Measurements from ENCODE around the gene ZBED4.

ZBED4 gene

GRCh38 chr22:49927483-49928184, 74.0 kb downstream of the ZBED4 start:
- Histone ChIP-seq H3K4me2 (ENCODE audit: low read length) (no peak overlapping the region), H3K36me3 (ENCODE audit: insufficient read depth, low read length) (peaks cover 4% of the 10 kb centered on the region; the same call in 1 of the 2 replicates), H3F3A (ENCODE audit: insufficient read depth, low read length) (peaks cover 10% of the 10 kb centered on the region), H3K27ac (ENCODE audit: low read depth, low read length, poor library complexity, severe bottlenecking) (peak overlapping the region; percentile 35), H3K9me2 (ENCODE audit: low read depth, low read length) (no peaks in the 10 kb centered on the region), H3K4me1 (ENCODE audit: insufficient read depth, low read length, severe bottlenecking) (peaks cover 62% of the 10 kb centered on the region), H4K20me1 (ENCODE audit: insufficient read depth, low read length) (no peaks in the 10 kb centered on the region), H3K4me3 (ENCODE audit: low read depth, low read length, poor library complexity, severe bottlenecking) (no peak overlapping the region), H2AFZ (ENCODE audit: low read length) (no peak overlapping the region), H3K27me3 (ENCODE audit: insufficient read depth, low read length) (no peaks in the 10 kb centered on the region), H3K9ac (ENCODE audit: low read length) (no peak overlapping the region), H3K79me2 (ENCODE audit: insufficient read depth, low read length) (no peaks in the 10 kb centered on the region), H3K9me3 (ENCODE audit: low read length) (no peaks in the 10 kb centered on the region)
- TF ChIP-seq CTCF (IDR thresholded peaks at IDR 0.05; ENCODE audit: low read length): no peak
- no peak for TF ChIP-seq EZH2 (IDR thresholded peaks at IDR 0.05; ENCODE audit: borderline replicate concordance, low read length)

GRCh38 chr22:49928185-49928495, 74.5 kb downstream of the ZBED4 start:
- H3K4me1 ChIP-seq (ENCODE audit: insufficient read depth, low read length, severe bottlenecking): peaks cover 58% of the 10 kb centered on the region
- peaks cover 10% of the 10 kb centered on the region for H3F3A ChIP-seq (ENCODE audit: insufficient read depth, low read length)
- TF ChIP-seq EZH2 (IDR thresholded peaks at IDR 0.05; ENCODE audit: borderline replicate concordance, low read length): no peak
- H3K79me2 ChIP-seq (ENCODE audit: insufficient read depth, low read length): no peaks in the 10 kb centered on the region
- H2AFZ ChIP-seq (ENCODE audit: low read length): no peak overlapping the region
- no peak overlapping the region for H3K4me3 ChIP-seq (ENCODE audit: low read depth, low read length, poor library complexity, severe bottlenecking)
- H3K9me2 ChIP-seq (ENCODE audit: low read depth, low read length): no peaks in the 10 kb centered on the region
- peaks cover 4% of the 10 kb centered on the region; the same call in 1 of the 2 replicates for H3K36me3 ChIP-seq (ENCODE audit: insufficient read depth, low read length)
- no peaks in the 10 kb centered on the region for H3K27me3 ChIP-seq (ENCODE audit: insufficient read depth, low read length)
- H3K4me2 ChIP-seq (ENCODE audit: low read length): no peak overlapping the region
- H3K27ac ChIP-seq (ENCODE audit: low read depth, low read length, poor library complexity, severe bottlenecking): no peak overlapping the region
- no peaks in the 10 kb centered on the region for H3K9me3 ChIP-seq (ENCODE audit: low read length)
- H4K20me1 ChIP-seq (ENCODE audit: insufficient read depth, low read length): no peaks in the 10 kb centered on the region
- H3K9ac ChIP-seq (ENCODE audit: low read length): no peak overlapping the region

- no peak overlapping the region for H2AFZ ChIP-seq (ENCODE audit: low read length)
- peaks cover 52% of the 10 kb centered on the region for H3K4me1 ChIP-seq (ENCODE audit: insufficient read depth, low read length, severe bottlenecking)
- H3K4me2 ChIP-seq (ENCODE audit: low read length): peak overlapping the region; percentile 63; the same call in 1 of the 2 replicates
- no peak overlapping the region for H3K27ac ChIP-seq (ENCODE audit: low read depth, low read length, poor library complexity, severe bottlenecking)
- H3F3A ChIP-seq (ENCODE audit: insufficient read depth, low read length): peaks cover 10% of the 10 kb centered on the region
- no peaks in the 10 kb centered on the region for H3K27me3 ChIP-seq (ENCODE audit: insufficient read depth, low read length)
- no peak overlapping the region for H3K9ac ChIP-seq (ENCODE audit: low read length)
- H3K9me3 ChIP-seq (ENCODE audit: low read length): no peaks in the 10 kb centered on the region
- no peak overlapping the region for H3K4me3 ChIP-seq (ENCODE audit: low read depth, low read length, poor library complexity, severe bottlenecking)
- TF ChIP-seq CTCF (IDR thresholded peaks at IDR 0.05; ENCODE audit: low read length) (no peak), EZH2 (IDR thresholded peaks at IDR 0.05; ENCODE audit: borderline replicate concordance, low read length) (no peak)
- no peaks in the 10 kb centered on the region for H3K79me2 ChIP-seq (ENCODE audit: insufficient read depth, low read length)
- peaks cover 4% of the 10 kb centered on the region; the same call in 1 of the 2 replicates for H3K36me3 ChIP-seq (ENCODE audit: insufficient read depth, low read length)
- no peaks in the 10 kb centered on the region for H3K9me2 ChIP-seq (ENCODE audit: low read depth, low read length)
- no peaks in the 10 kb centered on the region for H4K20me1 ChIP-seq (ENCODE audit: insufficient read depth, low read length)
Measured at GRCh38 chr22:49928555-49929210, 75.0 kb downstream of the ZBED4 start.

Measured in OCI-LY1 (cell line).